ENCODE results near the gene RELN. TPM values are rescaled to one million over a fixed set of nuclear protein-coding genes. Genes with fewer than 3 reads are reported as not detected.

RELN gene
- total RNA-seq, 4 donors from 2014 or later: 2.2 to 8.6 (median 3.5) TPM

- WGBS, 2 donors (ENCODE audit: low coverage in 1 of 2): 64 to 77% methylated on average over 5 to 7 of the region's 7 CpGs
- H3K9me3 ChIP-seq: no peaks in the 10 kb centered on the region
- no peaks in the 10 kb centered on the region for H3K27me3 ChIP-seq
- H3K36me3 ChIP-seq: no peaks in the 10 kb centered on the region
- TF ChIP-seq EP300 (IDR thresholded peaks at IDR 0.05) (no peak), POLR2A (IDR thresholded peaks at IDR 0.05) (no peak), POLR2AphosphoS5 (IDR thresholded peaks at IDR 0.05) (no peak), CTCF (IDR thresholded peaks at IDR 0.05) (no peak)
- no peaks in the 10 kb centered on the region for H3K4me1 ChIP-seq
- no peak overlapping the region for H3K27ac ChIP-seq
- H3K4me3 ChIP-seq: no peak overlapping the region
- no peak for ATAC-seq
These were observed 449.1 kb downstream of the RELN start for GRCh38 chr7:103540338-103540737.

GRCh38 chr7:103539875-103540274 is 449.6 kb downstream of the RELN start:
- no peaks in the 10 kb centered on the region for H3K27me3 ChIP-seq
- no peak for ATAC-seq
- H3K4me1 ChIP-seq: no peaks in the 10 kb centered on the region
- no peak overlapping the region for H3K4me3 ChIP-seq
- no peaks in the 10 kb centered on the region for H3K9me3 ChIP-seq
- TF ChIP-seq POLR2AphosphoS5 (IDR thresholded peaks at IDR 0.05) (no peak), CTCF (IDR thresholded peaks at IDR 0.05) (no peak), EP300 (IDR thresholded peaks at IDR 0.05) (no peak), POLR2A (IDR thresholded peaks at IDR 0.05) (no peak)
- H3K36me3 ChIP-seq: no peaks in the 10 kb centered on the region
- no peak overlapping the region for H3K27ac ChIP-seq
- 88 to 98% methylated on average over 5 to 6 of the region's 8 CpGs for WGBS, 2 donors (ENCODE audit: low coverage in 1 of 2)

- ATAC-seq: no peak
- Histone ChIP-seq H3K27ac (no peak overlapping the region), H3K36me3 (no peaks in the 10 kb centered on the region), H3K4me3 (no peak overlapping the region), H3K27me3 (no peaks in the 10 kb centered on the region), H3K4me1 (no peaks in the 10 kb centered on the region), H3K9me3 (no peaks in the 10 kb centered on the region)
- 70 to 76% methylated on average over 10 of the region's 11 CpGs for WGBS, 2 donors (ENCODE audit: low coverage in 1 of 2)
- TF ChIP-seq POLR2AphosphoS5 (IDR thresholded peaks at IDR 0.05) (no peak), CTCF (IDR thresholded peaks at IDR 0.05) (no peak), EP300 (IDR thresholded peaks at IDR 0.05) (no peak), POLR2A (IDR thresholded peaks at IDR 0.05) (no peak)
These were observed 450.3 kb downstream of the RELN start for GRCh38 chr7:103538964-103539709.

GRCh38 chr7:103533761-103534160 is 455.7 kb downstream of the RELN start:
- no peak overlapping the region for H3K4me3 ChIP-seq
- no peaks in the 10 kb centered on the region for H3K27me3 ChIP-seq
- no peaks in the 10 kb centered on the region for H3K4me1 ChIP-seq
- no peaks in the 10 kb centered on the region for H3K9me3 ChIP-seq
- WGBS, 2 donors (ENCODE audit: low coverage in 1 of 2): 82% methylated on average over 4 of the region's 4 CpGs
- TF ChIP-seq CTCF (IDR thresholded peaks at IDR 0.05) (no peak), EP300 (IDR thresholded peaks at IDR 0.05) (no peak), POLR2A (IDR thresholded peaks at IDR 0.05) (no peak), POLR2AphosphoS5 (IDR thresholded peaks at IDR 0.05) (no peak)
- ATAC-seq: no peak
- H3K27ac ChIP-seq: no peak overlapping the region
- no peaks in the 10 kb centered on the region for H3K36me3 ChIP-seq

GRCh38 chr7:103532955-103533354 is 456.5 kb downstream of the RELN start:
- H3K36me3 ChIP-seq: no peaks in the 10 kb centered on the region
- H3K4me1 ChIP-seq: no peaks in the 10 kb centered on the region
- TF ChIP-seq EP300 (IDR thresholded peaks at IDR 0.05): no peak
- no peak for TF ChIP-seq POLR2A (IDR thresholded peaks at IDR 0.05)
- TF ChIP-seq CTCF (IDR thresholded peaks at IDR 0.05): no peak
- TF ChIP-seq POLR2AphosphoS5 (IDR thresholded peaks at IDR 0.05): no peak
- no peak overlapping the region for H3K4me3 ChIP-seq
- H3K27me3 ChIP-seq: no peaks in the 10 kb centered on the region
- WGBS, 2 donors (ENCODE audit: low coverage in 1 of 2): 75 to 96% methylated on average over 3 to 5 of the region's 5 CpGs
- no peaks in the 10 kb centered on the region for H3K9me3 ChIP-seq
- no peak overlapping the region for H3K27ac ChIP-seq
- no peak for ATAC-seq

All from gastroesophageal sphincter (tissue), 4 donors.